ENCODE results near the gene LSM7.

The LSM7 gene

DNA sequence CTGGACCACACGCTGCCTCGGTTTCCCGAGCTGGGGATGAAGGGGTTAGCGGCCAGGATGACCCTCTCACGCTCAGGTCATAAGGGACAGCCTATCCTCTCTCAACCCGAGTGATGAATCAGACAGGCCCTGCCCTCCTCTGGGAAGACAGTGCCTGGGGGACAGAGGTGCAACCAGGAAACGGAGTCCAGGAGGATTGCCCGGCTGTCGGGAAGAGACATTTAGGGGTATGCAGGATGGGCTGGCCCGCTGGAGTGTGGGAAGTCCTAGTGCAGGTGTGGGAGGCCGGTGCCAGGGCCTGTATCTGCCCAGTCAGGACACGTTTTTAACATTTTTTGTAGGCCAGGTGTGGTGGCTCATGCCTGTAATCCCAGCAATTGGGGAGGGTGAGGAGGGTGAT lies 8.3 kb downstream of the LSM7 start:
- no peak for DNase-seq

DNA sequence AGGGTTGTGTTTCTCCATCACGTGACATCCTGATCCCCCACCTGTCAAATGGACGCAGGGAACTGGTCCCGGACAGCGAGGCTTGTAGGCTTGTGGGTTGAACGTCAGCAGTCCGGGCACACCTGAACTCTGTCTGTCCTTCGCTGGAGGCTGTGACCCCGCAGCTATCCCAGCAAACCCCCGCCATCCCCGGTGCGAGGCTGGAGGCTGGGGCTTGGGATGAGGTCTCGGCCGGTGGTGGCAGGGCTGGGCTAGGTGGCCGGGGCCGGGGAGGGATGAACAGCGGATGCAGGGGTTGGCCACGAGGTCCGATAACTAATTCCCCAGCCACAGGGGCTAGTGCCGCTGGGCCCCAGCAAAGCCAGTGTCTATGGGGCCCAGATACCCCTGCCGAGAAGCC lies 8.8 kb downstream of the LSM7 start:
- DNase-seq, result no peak

DNA sequence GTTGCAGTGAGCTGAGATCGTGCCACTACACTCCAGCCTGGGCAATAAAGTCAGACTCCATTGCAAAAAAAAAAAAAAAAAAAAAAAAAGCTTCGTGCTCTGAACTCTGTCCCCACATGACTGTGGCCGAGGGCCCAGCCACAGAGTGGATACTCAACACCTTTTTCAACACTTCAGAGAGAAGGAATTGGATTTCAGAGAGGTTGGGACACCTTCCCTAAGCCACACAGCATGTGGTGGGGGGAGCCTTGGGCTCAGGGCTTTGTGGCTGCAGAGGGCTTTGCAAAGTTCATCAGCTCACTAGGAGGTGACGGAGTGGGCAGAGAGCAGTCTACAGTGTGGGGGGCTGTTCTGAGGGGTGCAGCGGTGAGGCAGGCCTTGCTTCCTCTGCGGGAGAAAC lies 9.5 kb downstream of the LSM7 start:
- DNase-seq, result no peak

GRCh38 chr19:2317756-2318155 lies 10.6 kb downstream of the LSM7 start:
- no peak for DNase-seq

GRCh38 chr19:2317300-2317699 lies 11.1 kb downstream of the LSM7 start:
- DNase-seq, result no peak

- DNase-seq, result peak; percentile 59
Measured at GRCh38 chr19:2315818-2316353, 12.5 kb downstream of the LSM7 start.

- DNase-seq, result no peak
Measured at GRCh38 chr19:2315121-2315817, 13.1 kb downstream of the LSM7 start.

GRCh38 chr19:2312820-2313501 lies 15.4 kb downstream of the LSM7 start:
- no peak for DNase-seq

- DNase-seq, result no peak
Measured at GRCh38 chr19:2311093-2311492, 17.3 kb downstream of the LSM7 start.

GRCh38 chr19:2309734-2310362 lies 18.5 kb downstream of the LSM7 start:
- DNase-seq, result peak; percentile 54

DNA sequence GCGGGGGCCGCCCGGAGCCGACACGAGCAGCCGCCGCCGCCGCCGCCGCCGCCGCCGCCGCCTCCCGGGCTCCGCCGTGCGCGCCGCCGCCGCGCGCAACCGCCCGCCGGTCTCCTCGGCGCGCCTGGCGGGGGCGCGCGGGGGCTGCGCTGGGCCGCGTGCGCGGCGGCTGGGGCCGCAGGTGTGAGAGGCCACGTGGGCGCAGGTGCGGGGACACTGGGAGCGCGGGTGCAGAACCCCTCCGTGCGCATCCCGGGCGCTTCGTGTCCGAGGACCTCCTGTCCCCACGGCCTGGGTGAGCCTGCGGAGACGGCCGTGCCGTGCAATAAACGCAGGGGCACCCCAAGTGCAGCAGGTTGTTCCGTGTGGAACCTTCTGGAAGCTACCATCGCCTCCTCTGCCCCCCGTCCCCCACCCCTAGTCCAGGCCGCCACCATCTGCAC lies 20.3 kb downstream of the LSM7 start, which contains the start of gene LINGO3:
LINGO3 (minus strand) TSS at position 41 of the 443 bp plus-strand sequence. CDS start 16,378 bp downstream, outside the sequence.
- no peak for DNase-seq

DNA sequence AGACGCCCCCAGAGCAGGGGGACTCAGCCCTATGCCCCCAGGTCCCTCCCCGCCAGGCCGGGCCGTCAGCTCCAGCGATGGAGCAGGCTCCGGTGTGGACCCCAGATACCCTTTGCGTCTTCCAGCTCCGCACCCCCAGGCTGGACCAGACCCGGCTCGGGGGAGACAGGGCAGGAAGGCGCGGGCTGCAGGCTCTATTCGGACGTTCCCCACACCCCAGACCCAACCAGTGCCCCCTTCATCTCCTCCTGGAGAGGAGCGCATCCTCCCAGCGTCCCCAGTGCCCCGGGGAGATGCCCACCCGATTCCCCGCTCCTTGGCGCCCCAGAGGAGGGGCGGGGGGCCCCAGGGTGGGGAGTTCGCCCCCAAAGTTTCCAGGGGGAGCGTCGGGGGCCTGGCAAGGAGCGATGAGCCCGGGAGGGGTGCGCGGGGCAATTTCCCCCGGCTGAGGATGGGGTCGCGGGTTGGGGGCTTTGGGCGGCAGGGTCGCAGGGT lies 20.8 kb downstream of the LSM7 start:
- no peak for DNase-seq

GRCh38 chr19:2306971-2307370 lies 21.4 kb downstream of the LSM7 start:
- no peak for DNase-seq

- DNase-seq, result no peak
Measured at GRCh38 chr19:2306281-2306806, 22.0 kb downstream of the LSM7 start.

DNA sequence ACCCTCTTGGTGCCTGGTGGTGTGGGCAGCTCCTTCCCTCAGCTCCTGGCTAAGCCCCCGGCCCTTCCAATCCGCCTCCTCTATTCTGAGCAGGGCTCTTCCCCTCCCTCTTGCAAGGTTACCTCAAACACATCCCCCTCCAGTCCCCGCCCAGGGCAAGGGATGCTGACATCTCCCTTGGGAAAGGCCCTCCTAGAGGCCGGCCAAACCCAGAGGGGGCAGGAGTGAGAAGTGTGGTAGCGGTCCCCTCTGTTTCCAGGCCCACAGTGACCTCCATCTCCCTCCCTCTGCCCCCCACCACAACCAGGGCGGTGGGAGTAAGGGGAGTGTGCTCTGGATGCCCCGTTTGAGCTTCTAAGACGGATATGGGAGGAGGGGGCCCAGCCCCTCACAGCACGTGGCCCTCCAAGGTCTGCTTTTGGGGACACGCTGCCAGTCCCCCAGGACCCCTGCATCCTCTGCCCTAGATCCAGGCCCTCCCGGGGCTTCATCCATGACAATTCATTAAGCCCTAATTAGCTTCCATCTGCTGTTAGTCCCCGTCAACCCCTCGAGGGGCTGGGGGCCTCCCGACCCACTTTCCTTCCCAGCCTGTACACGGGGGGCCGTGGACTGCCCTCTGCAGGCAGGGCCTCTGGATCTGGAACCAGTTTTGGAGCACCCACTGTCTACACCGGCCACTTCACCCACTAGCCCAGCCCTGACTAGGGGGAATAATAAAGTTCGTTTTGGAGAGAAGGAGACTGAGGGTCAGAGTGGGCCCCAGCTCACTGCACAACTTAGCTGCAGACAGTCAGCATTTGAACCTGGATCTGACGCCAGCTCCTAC lies 22.7 kb downstream of the LSM7 start:
- no peak for DNase-seq

DNA sequence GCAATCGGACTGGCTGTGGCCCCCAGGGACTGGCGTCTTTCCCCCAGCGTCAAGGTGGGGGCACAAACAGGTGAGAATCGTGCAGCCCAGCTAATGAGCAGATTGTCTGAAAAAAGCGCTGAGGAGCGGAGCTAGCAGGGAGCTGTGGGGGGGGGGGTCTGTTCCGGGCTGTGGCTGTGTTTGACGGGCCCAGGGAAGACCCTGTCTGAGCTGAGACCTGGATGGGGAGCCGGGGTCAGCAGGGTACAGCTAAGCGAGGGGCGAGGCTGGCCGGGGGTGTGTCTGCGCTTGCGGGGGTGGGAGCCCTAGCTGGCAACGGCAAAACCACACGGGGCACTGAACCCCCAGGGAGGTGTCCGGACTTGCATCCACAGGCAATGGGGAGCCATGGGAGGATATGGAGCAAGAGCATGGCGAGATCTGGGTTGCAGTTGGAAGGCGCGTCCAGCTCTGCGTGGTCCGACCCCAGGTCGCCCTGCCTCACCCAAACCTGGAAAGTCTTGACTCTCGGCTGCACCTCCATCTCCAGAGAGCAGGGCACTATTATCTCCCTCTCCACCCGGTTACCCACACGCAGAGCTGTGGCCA lies 25.1 kb downstream of the LSM7 start:
- DNase-seq, result no peak

DNA sequence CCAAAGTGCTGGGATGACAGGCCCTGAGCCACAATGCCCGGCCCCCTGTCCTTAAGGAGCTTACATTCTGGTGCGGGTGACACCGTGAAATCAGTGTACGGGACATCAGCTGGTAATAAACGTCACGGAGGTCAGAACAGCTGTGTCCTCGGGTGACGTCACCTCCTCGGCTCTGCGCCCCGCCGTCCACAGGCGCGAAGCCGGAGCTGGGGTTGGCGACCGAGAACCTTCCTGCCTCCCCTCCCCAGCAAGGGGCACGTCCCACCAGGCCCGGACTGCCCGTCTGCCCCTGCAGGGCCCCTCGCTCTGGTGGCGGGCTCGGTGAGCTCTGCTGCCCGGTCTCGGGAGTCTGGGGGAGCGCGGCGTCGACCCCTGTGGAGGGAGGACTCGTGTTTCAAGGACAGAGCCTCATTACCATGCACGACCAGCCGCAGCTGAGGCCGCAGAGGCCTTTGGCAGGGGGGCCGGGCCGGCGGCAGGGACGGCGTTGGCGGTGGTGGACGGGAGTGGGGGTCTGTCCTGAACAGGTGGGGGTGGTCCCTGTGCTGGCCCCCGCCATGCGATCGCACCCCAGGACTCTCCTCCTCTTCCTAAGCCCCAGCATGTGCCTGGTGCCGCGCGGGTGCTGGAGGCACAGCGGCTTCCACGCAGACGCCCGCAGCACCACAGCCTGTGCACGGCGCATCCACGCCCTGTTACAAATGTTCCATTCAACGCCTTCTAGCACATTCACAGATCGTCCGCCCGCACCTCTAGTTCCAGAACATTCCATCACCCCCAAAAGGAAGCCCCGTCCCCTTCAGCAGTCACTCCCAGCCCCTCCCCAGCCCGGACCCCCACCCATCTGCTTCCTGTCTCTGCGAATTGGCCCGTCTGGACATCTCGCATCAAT lies 25.8 kb downstream of the LSM7 start:
- DNase-seq, result peak; percentile 16

- DNase-seq, result no peak
Measured at GRCh38 chr19:2300533-2300932, 27.9 kb downstream of the LSM7 start.

DNA sequence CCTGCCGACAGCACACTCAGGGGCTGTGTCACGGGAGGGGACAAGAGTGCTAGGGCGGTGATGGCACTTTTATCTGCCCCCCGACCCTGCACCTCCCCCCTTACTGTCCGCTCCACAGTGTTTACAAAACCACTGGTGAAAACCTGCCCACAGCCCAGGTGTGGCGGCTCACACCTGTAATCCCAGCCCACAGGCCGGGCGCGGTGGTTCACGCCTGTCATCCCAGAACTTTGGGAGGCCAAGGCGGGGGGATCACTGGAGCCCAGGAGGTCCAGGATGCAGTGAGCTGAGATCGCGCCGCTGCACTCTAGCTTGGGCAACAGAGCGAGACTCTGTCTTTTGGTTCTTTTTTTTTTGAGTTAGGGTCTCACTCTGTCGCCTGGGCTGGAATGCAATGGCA lies 32.2 kb downstream of the LSM7 start:
- DNase-seq, result no peak

- peak; percentile 74 for DNase-seq
Measured at GRCh38 chr19:2294687-2295335, 33.6 kb downstream of the LSM7 start.
